Germinal center (tissue), 1 donor: ENCODE data around the gene SLC15A2.
A peak's percentile ranks its signal among the peaks of the same experiment; 100 is the strongest.
"Not testable (repeated sequence)": the region's sequence is repeated elsewhere in the genome, so short reads cannot be mapped to it uniquely, and the experiment has no call there.

ENCODE experiments used
- DNase-seq: peaks from one replicate; pipeline ENCODE4 v3.0.0; 2012; ENCODE audit warnings: mixed read lengths, low spot score

Gene SLC15A2, protein sequence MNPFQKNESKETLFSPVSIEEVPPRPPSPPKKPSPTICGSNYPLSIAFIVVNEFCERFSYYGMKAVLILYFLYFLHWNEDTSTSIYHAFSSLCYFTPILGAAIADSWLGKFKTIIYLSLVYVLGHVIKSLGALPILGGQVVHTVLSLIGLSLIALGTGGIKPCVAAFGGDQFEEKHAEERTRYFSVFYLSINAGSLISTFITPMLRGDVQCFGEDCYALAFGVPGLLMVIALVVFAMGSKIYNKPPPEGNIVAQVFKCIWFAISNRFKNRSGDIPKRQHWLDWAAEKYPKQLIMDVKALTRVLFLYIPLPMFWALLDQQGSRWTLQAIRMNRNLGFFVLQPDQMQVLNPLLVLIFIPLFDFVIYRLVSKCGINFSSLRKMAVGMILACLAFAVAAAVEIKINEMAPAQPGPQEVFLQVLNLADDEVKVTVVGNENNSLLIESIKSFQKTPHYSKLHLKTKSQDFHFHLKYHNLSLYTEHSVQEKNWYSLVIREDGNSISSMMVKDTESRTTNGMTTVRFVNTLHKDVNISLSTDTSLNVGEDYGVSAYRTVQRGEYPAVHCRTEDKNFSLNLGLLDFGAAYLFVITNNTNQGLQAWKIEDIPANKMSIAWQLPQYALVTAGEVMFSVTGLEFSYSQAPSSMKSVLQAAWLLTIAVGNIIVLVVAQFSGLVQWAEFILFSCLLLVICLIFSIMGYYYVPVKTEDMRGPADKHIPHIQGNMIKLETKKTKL

DNA sequence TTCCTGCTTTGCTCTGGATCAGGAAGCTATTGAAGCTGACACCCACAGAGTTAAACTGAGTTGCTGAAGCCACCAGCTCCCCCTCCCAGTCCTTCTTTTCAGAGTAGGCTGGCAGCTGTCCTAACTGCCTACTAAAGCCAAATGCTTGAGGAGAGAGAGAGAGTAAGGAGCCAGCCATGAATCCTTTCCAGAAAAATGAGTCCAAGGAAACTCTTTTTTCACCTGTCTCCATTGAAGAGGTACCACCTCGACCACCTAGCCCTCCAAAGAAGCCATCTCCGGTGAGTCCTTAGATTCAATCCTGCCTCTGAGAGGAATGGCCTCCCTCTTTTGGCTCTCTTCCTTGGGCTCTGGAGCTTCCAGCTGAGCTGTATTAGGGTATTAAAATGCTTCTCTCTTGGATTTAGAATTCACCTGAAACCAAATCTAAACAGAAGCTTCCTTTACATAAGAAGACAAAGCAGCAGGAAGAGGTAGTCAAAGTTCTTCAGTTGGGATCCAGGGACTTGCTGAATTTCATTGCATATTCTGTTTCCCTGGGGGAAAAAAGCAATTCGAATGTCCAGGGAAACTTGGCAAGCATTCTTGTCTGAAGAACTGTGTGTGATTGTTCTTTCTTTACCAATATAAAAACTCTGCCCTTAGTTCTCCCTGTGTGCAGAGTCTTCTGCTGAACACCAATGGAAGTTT lies at the start of gene SLC15A2:
Gene SLC15A2 (plus strand): TSS at position 101 of the 690 bp plus-strand sequence. CDS start 76 bp downstream, at position 177.
- DNase-seq = no peak

GRCh38 chr3:121844892-121845291 lies 49.3 kb upstream of the SLC15A2 start:
- DNase-seq = no peak

GRCh38 chr3:121852256-121852655 lies 41.9 kb upstream of the SLC15A2 start:
- DNase-seq = no peak

DNA sequence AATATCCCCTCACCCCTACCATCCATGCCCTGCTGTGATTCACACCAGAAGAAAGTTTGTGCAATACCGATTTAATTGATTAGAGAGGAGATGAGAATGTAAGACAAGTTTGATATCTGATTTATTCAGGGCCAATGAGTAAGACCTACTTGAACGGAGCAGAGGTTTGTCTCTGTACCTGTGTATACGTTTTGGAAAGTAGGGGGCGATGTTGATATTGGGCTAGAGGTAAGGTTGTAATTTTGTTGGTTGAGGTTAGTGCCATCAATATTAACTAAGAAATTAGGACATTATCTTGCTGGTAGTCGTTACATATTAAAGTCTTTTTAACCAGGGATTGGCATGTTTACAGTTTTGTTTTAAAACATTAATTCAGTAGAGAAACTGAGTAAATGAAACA lies 38.6 kb upstream of the SLC15A2 start:
- DNase-seq = peak; percentile 5

DNA sequence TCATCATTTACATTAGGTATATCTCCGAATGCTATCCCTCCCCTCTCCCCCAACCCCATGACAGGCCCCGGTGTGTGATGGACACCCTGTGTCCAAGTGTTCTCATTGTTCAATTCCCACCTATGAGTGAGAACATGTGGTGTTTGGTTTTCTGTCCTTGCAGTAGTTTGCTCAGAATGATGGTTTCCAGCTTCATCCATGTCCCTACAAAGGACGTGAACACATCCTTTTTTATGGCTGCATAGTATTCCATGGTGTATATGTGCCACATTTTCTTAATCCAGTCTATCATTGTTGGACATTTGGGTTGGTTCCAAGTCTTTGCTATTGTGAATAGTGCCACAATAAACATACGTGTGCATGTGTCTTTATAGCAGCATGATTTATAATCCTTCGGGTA lies 36.4 kb upstream of the SLC15A2 start:
- DNase-seq = not testable (repeated sequence)

- DNase-seq = not testable (repeated sequence)
These were observed 31.0 kb upstream of the SLC15A2 start for GRCh38 chr3:121863247-121863646.

DNA sequence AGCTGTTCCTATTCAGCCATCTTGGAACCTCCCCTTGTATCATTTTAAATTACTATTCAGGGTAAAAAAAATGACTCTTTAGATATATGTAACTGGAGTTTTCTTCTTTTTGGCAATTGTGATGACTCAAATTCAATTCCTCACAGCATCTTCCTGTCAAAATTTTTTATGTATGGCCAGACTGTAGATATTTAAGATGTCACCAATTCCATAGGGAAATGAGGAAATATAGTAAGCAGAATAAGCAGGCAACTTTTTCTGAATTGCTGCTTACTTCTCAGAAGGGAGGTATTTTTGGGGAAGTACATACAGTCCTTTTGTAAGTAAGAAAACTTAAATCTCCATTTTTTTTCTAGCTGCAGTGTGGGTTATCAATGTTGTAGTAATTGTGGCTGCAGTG lies 30.4 kb upstream of the SLC15A2 start:
- no peak for DNase-seq

DNA sequence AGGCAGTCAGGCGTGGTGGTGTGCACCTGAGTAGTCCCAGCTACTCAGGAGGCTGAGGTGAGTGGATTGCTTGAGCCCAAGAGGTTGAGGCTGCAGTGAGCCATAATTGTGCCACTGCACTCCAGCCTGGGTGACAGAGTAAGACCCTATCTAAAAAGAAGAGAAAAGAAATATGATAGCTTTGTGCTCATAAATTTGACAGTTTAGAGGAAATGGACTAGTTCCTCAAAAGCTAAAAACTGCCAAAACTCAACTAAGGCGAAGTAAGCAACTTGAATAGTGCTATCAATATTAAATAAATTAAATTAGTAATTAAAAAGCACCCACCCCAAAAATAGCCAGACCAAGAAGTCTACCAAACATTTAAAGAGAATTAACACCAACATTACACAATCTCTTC lies 24.5 kb upstream of the SLC15A2 start:
- DNase-seq = no peak

- DNase-seq = no peak
These were observed 23.5 kb upstream of the SLC15A2 start for GRCh38 chr3:121870717-121871116.

DNA sequence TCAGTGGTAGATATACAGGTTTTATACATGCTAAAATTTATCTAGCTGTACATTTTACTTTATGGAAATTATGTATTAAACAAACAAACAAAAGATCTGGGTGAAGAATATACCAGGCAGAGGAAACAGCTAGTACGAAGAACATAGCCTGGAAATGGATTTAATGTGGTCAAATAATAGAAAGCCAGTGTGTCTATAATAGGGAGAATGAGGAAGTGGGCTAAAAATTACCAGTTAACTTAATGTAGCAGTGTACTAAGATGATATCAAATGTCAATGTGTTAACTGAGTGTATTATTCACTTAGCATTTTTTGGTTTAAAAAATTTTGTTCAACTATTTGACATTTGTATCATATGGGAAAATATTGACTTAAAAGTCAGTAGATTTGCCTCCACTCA lies 22.8 kb upstream of the SLC15A2 start:
- DNase-seq = peak; percentile 8

DNA sequence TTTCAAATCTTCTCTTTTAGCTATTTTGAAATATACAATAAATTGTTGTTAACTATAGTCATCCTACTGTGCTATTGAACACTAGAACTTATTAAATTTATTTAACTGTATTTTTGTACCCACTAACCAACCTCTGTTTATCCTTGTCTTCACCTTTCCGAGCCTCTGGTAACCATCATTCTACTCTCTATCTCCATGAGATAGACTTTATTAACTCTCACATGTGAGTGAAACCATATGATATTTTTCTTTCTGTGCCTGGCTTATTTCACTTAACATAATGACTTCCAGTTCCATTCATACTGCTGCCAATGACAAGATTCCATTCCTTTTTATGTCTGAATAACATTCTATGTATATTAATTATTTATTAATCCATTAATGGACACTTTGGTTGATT lies 15.8 kb upstream of the SLC15A2 start:
- DNase-seq = no peak

DNA sequence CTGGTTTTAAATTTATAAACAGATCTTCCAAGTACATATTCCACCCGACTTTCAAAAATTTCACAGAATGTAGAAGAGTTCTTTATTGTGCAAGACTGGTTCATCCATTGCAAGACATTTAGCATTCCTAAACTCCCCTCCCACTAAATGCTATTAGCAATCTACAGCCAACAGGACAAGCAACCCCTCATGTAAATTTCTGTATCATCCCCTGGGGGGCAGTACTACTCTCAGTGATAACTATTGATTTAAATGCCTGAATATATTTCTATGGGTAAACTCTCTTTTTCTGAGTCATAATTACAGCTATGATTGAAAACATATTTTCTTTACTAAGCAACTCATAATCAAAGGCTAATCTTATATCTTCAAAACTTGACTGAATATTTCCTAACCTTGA lies 10.7 kb upstream of the SLC15A2 start:
- peak; percentile 8 for DNase-seq

- no peak for DNase-seq
These were observed 8.8 kb upstream of the SLC15A2 start for GRCh38 chr3:121885386-121885785.

DNA sequence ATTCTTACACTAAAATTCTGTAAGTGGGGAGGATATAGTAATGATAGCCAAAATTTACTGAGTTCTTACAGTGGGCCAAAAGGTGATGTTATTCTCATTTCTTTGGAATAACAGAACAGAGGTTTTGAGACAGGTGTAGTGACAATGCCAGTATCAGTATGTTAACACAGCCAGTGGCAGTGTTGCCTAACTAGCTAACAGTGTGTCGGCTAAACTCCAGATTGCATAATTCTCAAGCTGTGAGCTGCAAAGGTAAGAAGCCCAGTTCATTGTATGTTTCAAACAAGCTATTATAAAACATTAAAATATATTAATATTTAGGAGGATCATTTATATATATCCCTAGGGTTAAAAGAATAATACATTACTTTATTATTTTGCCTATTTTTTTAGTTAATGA lies 920 bp downstream of the SLC15A2 start:
- DNase-seq = no peak

- no peak for DNase-seq
These were observed 1.5 kb downstream of the SLC15A2 start for GRCh38 chr3:121895736-121896135.

DNA sequence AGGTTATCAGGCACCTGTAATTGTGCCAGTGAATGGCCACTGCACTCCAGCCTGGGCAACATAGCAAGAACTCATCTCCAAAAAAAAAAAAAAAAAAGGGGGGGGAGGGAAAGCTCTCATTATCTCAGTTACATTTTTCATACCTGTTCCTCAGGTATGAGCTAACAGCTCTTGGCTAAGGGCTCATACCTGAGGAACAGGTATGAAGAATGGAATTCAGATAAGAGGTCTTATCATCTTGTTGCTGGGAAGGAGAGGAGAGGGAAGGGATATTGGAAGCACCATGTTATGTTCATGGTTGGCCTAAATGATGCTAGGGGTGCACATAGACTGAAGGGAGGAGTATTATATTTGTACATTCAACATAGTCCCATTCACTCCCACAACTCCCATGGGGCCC lies 2.6 kb downstream of the SLC15A2 start:
- DNase-seq = no peak

GRCh38 chr3:121897296-121897695 lies 3.1 kb downstream of the SLC15A2 start:
- no peak for DNase-seq

- DNase-seq = no peak
These were observed 19.2 kb downstream of the SLC15A2 start for GRCh38 chr3:121913305-121913990.

GRCh38 chr3:121914081-121914998 lies 20.1 kb downstream of the SLC15A2 start:
- no peak for DNase-seq

GRCh38 chr3:121916189-121916588 lies 22.0 kb downstream of the SLC15A2 start:
- DNase-seq = no peak
